B cell (primary cell): ENCODE measurements around the gene EPB41L4A. TPM values are rescaled to one million over a fixed set of nuclear protein-coding genes. Genes with fewer than 3 reads are reported as not detected.

Experiments
- ATAC-seq: fragments of 200-7000 bp; cut with Tn5 transposase; one replicate; pipeline ENCODE4 v1.10.0; 2021; ENCODE audit warnings: low read depth, mild to moderate bottlenecking, moderate number of reproducible peaks, moderate library complexity
- CTCF ChIA-PET: fragments of 350-600 bp; sonication (Branson Sonifier 250); formaldehyde crosslinking; loops from one replicate; lab custom pipeline; 2021; ENCODE audit warnings: antibody characterized with exemption, inconsistent platforms; lab: Charles Lee
- POLR2A ChIA-PET: fragments of 350-600 bp; sonication (Branson Sonifier 250); formaldehyde crosslinking; loops from one replicate; lab custom pipeline; 2021; ENCODE audit warnings: antibody characterized with exemption; lab: Charles Lee
- DNase-seq: peaks from one replicate; pipeline ENCODE4 v3.0.0; 2013
- H2AFZ ChIP-seq: 2 replicates; pipeline ENCODE4 v1.6.1; 2012; ENCODE audit warnings: mild to moderate bottlenecking, low read depth, low read length; ENCODE audit not compliant: insufficient read depth, poor library complexity, severe bottlenecking
- H3K27ac ChIP-seq, 2 donors: 1 replicate in 1 of 2; 2 replicates in 1 of 2; pipeline ENCODE4 v1.5.1; 2012 to 2013; ENCODE audit warnings: low read length in 2 of 2, mild to moderate bottlenecking in 2 of 2, moderate library complexity in 1 of 2
- H3K27me3 ChIP-seq, 4 experiments: fragments of 200-600 bp in 1 of 4; sonication (generic) in 1 of 4; replicated peaks in 1 of 4; 1 replicate in 2 of 4; 2 replicates in 2 of 4; pipeline versions ENCODE4 v1.6.1 to v1.7.0; 2013 to 2016; ENCODE audit warnings: low read length in 3 of 4, mild to moderate bottlenecking in 2 of 4, mixed read lengths in 1 of 4, moderate library complexity in 1 of 4; ENCODE audit not compliant: insufficient read depth in 4 of 4, control insufficient read depth in 3 of 4; ENCODE audit errors: control extremely low read depth in 1 of 4
- H3K36me3 ChIP-seq, 2 experiments: replicated peaks in 1 of 2; 1 replicate in 1 of 2; 2 replicates in 1 of 2; pipeline versions ENCODE4 v1.6.1 to v1.7.1; 2013; ENCODE audit warnings: low read length in 1 of 2; ENCODE audit not compliant: insufficient read depth in 2 of 2, control insufficient read depth in 1 of 2; ENCODE audit errors: control extremely low read depth in 1 of 2, extremely low read depth in 1 of 2
- H3K4me1 ChIP-seq, 2 donors: fragments of 200-600 bp in 1 of 2; sonication (generic) in 1 of 2; 1 replicate in 1 of 2; 2 replicates in 1 of 2; pipeline versions ENCODE4 v1.5.1 to v1.6.1; 2013 to 2017; ENCODE audit warnings: low read length in 2 of 2; ENCODE audit not compliant: control insufficient read depth in 2 of 2, insufficient read depth in 2 of 2
- H3K4me2 ChIP-seq: replicated peaks from 2 replicates; pipeline ENCODE3; 2012; ENCODE audit warnings: mild to moderate bottlenecking, low read depth, low read length; ENCODE audit not compliant: poor library complexity, severe bottlenecking
- H3K4me3 ChIP-seq, 5 experiments: fragments of 200-600 bp in 1 of 5; sonication (generic) in 1 of 5; 1 replicate in 3 of 5; 2 replicates in 2 of 5; pipeline versions ENCODE4 v1.5.1 to v1.7.0; 2011 to 2016; ENCODE audit warnings: low read length in 4 of 5, mild to moderate bottlenecking in 4 of 5, low read depth in 2 of 5, control low read depth in 1 of 5, moderate library complexity in 1 of 5; ENCODE audit not compliant: insufficient read depth in 1 of 5; ENCODE audit errors: control extremely low read depth in 1 of 5, extremely low read depth in 1 of 5
- H3K79me2 ChIP-seq: fragments of 200-600 bp; sonication (generic); one replicate; pipeline ENCODE4 v1.6.0; 2016; ENCODE audit warnings: low read length; ENCODE audit not compliant: control insufficient read depth, insufficient read depth
- H3K9ac ChIP-seq: fragments of 200-600 bp; sonication (generic); 2 replicates; pipeline ENCODE4 v1.6.1; 2017; ENCODE audit warnings: mild to moderate bottlenecking, low read length, moderate library complexity
- H3K9me3 ChIP-seq, 3 donors: one replicate each; pipeline versions ENCODE4 v1.6.1 to v1.7.1; 2013; ENCODE audit warnings: low read length in 2 of 3; ENCODE audit not compliant: control insufficient read depth in 2 of 3, insufficient read depth in 1 of 3; ENCODE audit errors: control extremely low read depth in 1 of 3
- H4K20me1 ChIP-seq: 2 replicates; pipeline ENCODE4 v1.6.0; 2012; ENCODE audit warnings: mild to moderate bottlenecking, low read length; ENCODE audit not compliant: insufficient read depth, control insufficient read depth, poor library complexity, severe bottlenecking
- H3K27ac Mint-ChIP-seq: one replicate; pipeline ENCODE4 v1.8.0; 2021; ENCODE audit warnings: mixed read lengths
- H3K27me3 Mint-ChIP-seq: one replicate; pipeline ENCODE4 v1.8.0; 2021; ENCODE audit warnings: mixed read lengths
- H3K4me1 Mint-ChIP-seq: one replicate; pipeline ENCODE4 v1.8.0; 2021; ENCODE audit warnings: mixed read lengths
- H3K4me3 Mint-ChIP-seq: one replicate; pipeline ENCODE4 v1.8.0; 2021; ENCODE audit warnings: mixed read lengths
- H3K9me3 Mint-ChIP-seq: one replicate; pipeline ENCODE4 v1.8.0; 2022; ENCODE audit warnings: mixed read lengths; ENCODE audit not compliant: insufficient read depth
- CTCF ChIP-seq: fragments of 200-600 bp; IDR thresholded peaks from one replicate; pipeline ENCODE4 v1.8.0; 2022; ENCODE audit warnings: antibody characterized with exemption, mild to moderate bottlenecking
- EZH2 ChIP-seq: IDR thresholded peaks from 2 replicates; pipeline ENCODE4 v1.6.1; 2012; ENCODE audit warnings: borderline replicate concordance, low read depth, mild to moderate bottlenecking, moderate library complexity, low read length; ENCODE audit not compliant: insufficient read depth, poor library complexity, severe bottlenecking
- WGBS: methylation state at CpG from one replicate; pipeline ENCODE4 v1.1.5; 2013; ENCODE audit warnings: missing lambda C conversion rate; ENCODE audit not compliant: insufficient coverage; 5-methylcytosine and 5-hydroxymethylcytosine counted together
- intact Hi-C: fragments of 100-400 bp; cut with micrococcal nuclease; formaldehyde crosslinking; loops from one replicate; pipeline ENCODE4 v1.10.0; 2022
- polyA plus RNA-seq: library from polyadenylated mRNA; depleted of rRNA; stranded (reverse); fragments of >200 nt; gene quantifications from 2 replicates; pipeline ENCODE4 v1.2.3, GENCODE V29; 2012
- total RNA-seq, 2 donors: library from RNA; stranded (reverse); fragments of 120-200 nt in 1 of 2; gene quantifications; 1 replicate in 1 of 2; 2 replicates in 1 of 2; pipeline versions ENCODE4 v1.2.3 to v1.2.4, GENCODE V29; 2013 to 2022

Gene EPB41L4A
- total and polyA plus RNA-seq, 2 donors (not counting 1 experiment from before 2014, with no cell fraction given) = 1.8 to 12.9 TPM

GRCh38 chr5:112200131-112200530 is 218.9 kb downstream of the EPB41L4A start:
- H3K4me3 Mint-ChIP-seq = no peak overlapping the region
- H3K4me1 ChIP-seq = no peaks in the 10 kb centered on the region
- no peaks in the 10 kb centered on the region for H4K20me1 ChIP-seq
- no peaks in the 10 kb centered on the region for H3K79me2 ChIP-seq
- no peaks in the 10 kb centered on the region for H3K9me3 Mint-ChIP-seq
- H3K27me3 ChIP-seq = peaks cover 0 to 5% (median 0%) of the 10 kb centered on the region in 4 experiments
- no peak for DNase-seq
- ChIA-PET POLR2A (no interaction called here), CTCF (no interaction called here)
- H3K36me3 ChIP-seq = no peaks in the 10 kb centered on the region
- no peaks in the 10 kb centered on the region for H3K4me1 Mint-ChIP-seq
- peaks cover 26% of the 10 kb centered on the region for H3K27me3 Mint-ChIP-seq
- 73% methylated on average over 2 of the region's 3 CpGs for WGBS
- H2AFZ ChIP-seq = no peak overlapping the region
- no peak for TF ChIP-seq CTCF
- no peak for TF ChIP-seq EZH2
- no peak overlapping the region for H3K27ac Mint-ChIP-seq
- ATAC-seq = no peak
- H3K4me3 ChIP-seq = no peak overlapping the region
- H3K4me2 ChIP-seq = no peak overlapping the region
- no peak overlapping the region for H3K9ac ChIP-seq
- no peaks in the 10 kb centered on the region for H3K9me3 ChIP-seq
- H3K27ac ChIP-seq = no peak overlapping the region
- intact Hi-C loops = no loop called here

- no peaks in the 10 kb centered on the region for H3K4me1 Mint-ChIP-seq
- no peak overlapping the region for H3K9ac ChIP-seq
- H3K4me2 ChIP-seq = no peak overlapping the region
- H3K79me2 ChIP-seq = no peaks in the 10 kb centered on the region
- H4K20me1 ChIP-seq = no peaks in the 10 kb centered on the region
- TF ChIP-seq EZH2 = no peak
- TF ChIP-seq CTCF = no peak
- H3K4me3 ChIP-seq = no peak overlapping the region
- H3K4me1 ChIP-seq = no peaks in the 10 kb centered on the region
- H3K27me3 ChIP-seq = peaks cover 0 to 3% (median 1%) of the 10 kb centered on the region in 4 experiments
- no peaks in the 10 kb centered on the region for H3K36me3 ChIP-seq
- POLR2A ChIA-PET = no interaction called here
- H3K27me3 Mint-ChIP-seq = peaks cover 11% of the 10 kb centered on the region
- no peak overlapping the region for H2AFZ ChIP-seq
- no peak overlapping the region for H3K27ac ChIP-seq
- no peaks in the 10 kb centered on the region for H3K9me3 ChIP-seq
- 100% methylated on average over 3 of the region's 3 CpGs for WGBS
- no peak overlapping the region for H3K27ac Mint-ChIP-seq
- DNase-seq = no peak
- CTCF ChIA-PET = interaction anchor here (2.1 kb wide), 1 partner anchor 21 kb away, joined by 6 read pairs; no protein-coding TSS in a partner anchor
- intact Hi-C loops = no loop called here
- no peak for ATAC-seq
- no peaks in the 10 kb centered on the region for H3K9me3 Mint-ChIP-seq
- H3K4me3 Mint-ChIP-seq = no peak overlapping the region
Measured at GRCh38 chr5:112196584-112196983, 222.5 kb downstream of the EPB41L4A start.
